ENCODE measurements around the gene CERT1.

- no peak for TF ChIP-seq CTCF (IDR thresholded peaks at IDR 0.05; ENCODE audit: low read length)
- no peak for TF ChIP-seq EZH2 (IDR thresholded peaks at IDR 0.05; ENCODE audit: borderline replicate concordance, low read length)
Measured at GRCh38 chr5:75551471-75551870, 40.0 kb upstream of the CERT1 start.

All from OCI-LY1 (cell line).